GM10266 (cell line): ENCODE data around the gene MSMO1.

Experiments
- DNase-seq: peaks from one replicate; pipeline ENCODE4 v3.0.0; 2012; ENCODE audit errors: extremely low spot score
- CTCF ChIP-seq: IDR thresholded peaks from 2 replicates; pipeline ENCODE4 v1.5.1; 2012; ENCODE audit warnings: mild to moderate bottlenecking, low read depth; ENCODE audit not compliant: control insufficient read depth, insufficient read depth; ENCODE audit errors: missing control alignments

Gene MSMO1

GRCh38 chr4:165293927-165294649 lies 33.4 kb upstream of the MSMO1 start:
- TF ChIP-seq CTCF, result no peak
- DNase-seq, result no peak

- no peak for TF ChIP-seq CTCF
- DNase-seq, result peak; percentile 18
These were observed 32.6 kb upstream of the MSMO1 start for GRCh38 chr4:165294907-165295306.

GRCh38 chr4:165297626-165298025 lies 29.8 kb upstream of the MSMO1 start:
- no peak for DNase-seq
- TF ChIP-seq CTCF, result no peak

- DNase-seq, result no peak
These were observed 27.9 kb upstream of the MSMO1 start for GRCh38 chr4:165299399-165300060.

GRCh38 chr4:165301833-165302232 lies 25.6 kb upstream of the MSMO1 start:
- peak; percentile 38 for DNase-seq
- TF ChIP-seq CTCF, result no peak

More at GRCh38 chr4:165299399-165300060, 27.9 kb upstream of the MSMO1 start:
- TF ChIP-seq CTCF, result no peak

- DNase-seq, result no peak
- no peak for TF ChIP-seq CTCF
These were observed 24.8 kb upstream of the MSMO1 start for GRCh38 chr4:165302658-165303057.

GRCh38 chr4:165308166-165308565 lies 19.3 kb upstream of the MSMO1 start:
- no peak for DNase-seq
- TF ChIP-seq CTCF, result no peak
